DOHH2 (cell line): ENCODE measurements around the gene HELT.

ENCODE experiments used
- EZH2phosphoT487 ChIP-seq: fragments of 200-600 bp; sonication (generic); IDR thresholded peaks from 2 replicates; pipeline ENCODE4 v1.6.1; 2017; ENCODE audit warnings: borderline replicate concordance, mild to moderate bottlenecking, antibody characterized with exemption, low read length, moderate library complexity, mixed read lengths
- TF ChIP-seq, protein P1 (sequence below): fragments of 200-600 bp; sonication (generic); IDR thresholded peaks from one replicate; pipeline ENCODE4 v1.5.1; 2014; ENCODE audit warnings: antibody characterized with exemption, mild to moderate bottlenecking, low read depth, low read length; ENCODE audit not compliant: poor library complexity, severe bottlenecking

DNA sequence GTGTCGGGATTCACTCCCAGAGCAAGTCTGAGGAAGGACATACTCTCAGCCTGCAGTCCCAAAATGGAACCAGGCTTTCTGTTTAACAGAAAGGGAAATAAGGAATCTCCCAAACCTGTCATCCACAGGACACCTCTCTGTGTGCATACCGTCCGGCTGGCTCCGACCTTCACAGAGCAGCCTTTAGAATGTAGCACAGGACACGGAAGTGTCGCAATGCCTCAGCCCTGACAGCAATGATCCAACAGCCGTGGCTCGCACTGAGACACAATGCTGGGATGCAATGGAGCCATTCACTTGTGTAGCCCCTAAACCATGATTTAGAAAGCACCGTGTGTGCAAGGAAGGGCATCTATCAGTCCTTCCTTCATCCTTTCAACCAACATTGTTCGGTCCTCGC lies 15.5 kb upstream of the HELT start:
- TF ChIP-seq, protein P1, sequence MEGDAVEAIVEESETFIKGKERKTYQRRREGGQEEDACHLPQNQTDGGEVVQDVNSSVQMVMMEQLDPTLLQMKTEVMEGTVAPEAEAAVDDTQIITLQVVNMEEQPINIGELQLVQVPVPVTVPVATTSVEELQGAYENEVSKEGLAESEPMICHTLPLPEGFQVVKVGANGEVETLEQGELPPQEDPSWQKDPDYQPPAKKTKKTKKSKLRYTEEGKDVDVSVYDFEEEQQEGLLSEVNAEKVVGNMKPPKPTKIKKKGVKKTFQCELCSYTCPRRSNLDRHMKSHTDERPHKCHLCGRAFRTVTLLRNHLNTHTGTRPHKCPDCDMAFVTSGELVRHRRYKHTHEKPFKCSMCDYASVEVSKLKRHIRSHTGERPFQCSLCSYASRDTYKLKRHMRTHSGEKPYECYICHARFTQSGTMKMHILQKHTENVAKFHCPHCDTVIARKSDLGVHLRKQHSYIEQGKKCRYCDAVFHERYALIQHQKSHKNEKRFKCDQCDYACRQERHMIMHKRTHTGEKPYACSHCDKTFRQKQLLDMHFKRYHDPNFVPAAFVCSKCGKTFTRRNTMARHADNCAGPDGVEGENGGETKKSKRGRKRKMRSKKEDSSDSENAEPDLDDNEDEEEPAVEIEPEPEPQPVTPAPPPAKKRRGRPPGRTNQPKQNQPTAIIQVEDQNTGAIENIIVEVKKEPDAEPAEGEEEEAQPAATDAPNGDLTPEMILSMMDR, result no peak
- TF ChIP-seq EZH2phosphoT487, result no peak
